Measurements from ENCODE around the gene PHLPP2. TPM values are rescaled to one million over a fixed set of nuclear protein-coding genes. Genes with fewer than 3 reads are reported as not detected.

Gene PHLPP2
- polyA plus RNA-seq, 3 donors from 2014 or later = 0.30 to 3.0 (median 0.80) TPM

DNA sequence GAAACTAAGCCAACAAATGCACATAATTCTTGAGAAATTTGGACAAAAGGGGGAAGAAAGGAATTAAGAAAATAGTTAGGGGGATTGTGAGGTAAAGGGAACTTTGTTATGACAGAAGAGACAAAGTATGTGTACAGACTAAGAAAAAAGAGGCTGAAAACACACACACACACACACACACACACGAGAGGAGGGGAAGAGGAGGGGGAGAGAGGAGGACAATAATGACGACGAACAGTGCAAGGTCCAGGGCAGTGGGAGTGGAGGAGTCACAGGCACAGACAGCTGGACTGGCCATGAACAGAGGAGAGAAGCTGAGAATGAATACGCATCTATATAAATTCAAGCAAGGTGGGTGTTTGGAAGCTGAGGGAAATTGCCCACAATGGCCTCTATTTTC lies 54.0 kb downstream of the PHLPP2 start:
- H3K27me3 Mint-ChIP-seq (ENCODE audit: low read depth in 3 of 3) = no peaks in the 10 kb centered on the region
- no peaks in the 10 kb centered on the region for H3K4me1 Mint-ChIP-seq
- H3K4me3 Mint-ChIP-seq = no peak overlapping the region
- no peaks in the 10 kb centered on the region for H3K9me3 Mint-ChIP-seq
- peaks cover 17 to 72% (median 48%) of the 10 kb centered on the region in 3 donors for H3K36me3 Mint-ChIP-seq
- DNase-seq = no peak
- H3K27ac Mint-ChIP-seq = peak overlapping the region in 1 of 6 donors; percentile 27

DNA sequence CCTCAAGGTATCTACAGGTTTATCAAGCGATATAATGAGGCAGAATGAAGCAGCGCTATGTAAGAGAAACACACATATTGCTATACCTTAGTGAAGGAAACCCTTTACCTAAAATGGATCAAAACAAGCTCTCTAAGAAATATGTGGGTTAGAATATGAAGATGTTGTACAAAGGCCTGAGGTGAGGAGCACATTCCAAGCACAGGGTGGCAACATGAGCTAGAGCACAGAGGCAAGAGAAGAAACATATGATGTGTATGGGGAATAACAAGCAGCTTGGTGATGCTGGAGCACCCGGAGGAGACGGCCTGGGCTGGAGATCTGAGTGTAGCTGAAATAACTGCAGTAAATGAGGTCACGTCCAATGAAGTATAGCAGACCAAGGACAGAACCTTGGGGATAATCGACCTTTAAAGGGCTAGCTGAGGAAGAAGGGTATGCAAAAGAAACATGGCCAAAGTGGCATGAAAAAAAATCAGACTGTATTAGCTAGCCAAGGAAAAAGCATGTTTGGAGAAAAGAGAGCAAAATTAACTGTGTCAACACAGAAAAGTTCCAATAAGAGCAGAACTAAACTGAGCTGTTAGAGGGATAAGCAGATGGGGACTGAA lies 54.5 kb downstream of the PHLPP2 start:
- H3K9me3 Mint-ChIP-seq = no peaks in the 10 kb centered on the region
- DNase-seq = no peak
- H3K27me3 Mint-ChIP-seq (ENCODE audit: low read depth in 3 of 3) = no peaks in the 10 kb centered on the region
- H3K4me3 Mint-ChIP-seq = no peak overlapping the region
- H3K4me1 Mint-ChIP-seq = no peaks in the 10 kb centered on the region
- peaks cover 17 to 69% (median 44%) of the 10 kb centered on the region in 3 donors for H3K36me3 Mint-ChIP-seq
- H3K27ac Mint-ChIP-seq = peak overlapping the region in 1 of 6 donors; percentile 27

DNA sequence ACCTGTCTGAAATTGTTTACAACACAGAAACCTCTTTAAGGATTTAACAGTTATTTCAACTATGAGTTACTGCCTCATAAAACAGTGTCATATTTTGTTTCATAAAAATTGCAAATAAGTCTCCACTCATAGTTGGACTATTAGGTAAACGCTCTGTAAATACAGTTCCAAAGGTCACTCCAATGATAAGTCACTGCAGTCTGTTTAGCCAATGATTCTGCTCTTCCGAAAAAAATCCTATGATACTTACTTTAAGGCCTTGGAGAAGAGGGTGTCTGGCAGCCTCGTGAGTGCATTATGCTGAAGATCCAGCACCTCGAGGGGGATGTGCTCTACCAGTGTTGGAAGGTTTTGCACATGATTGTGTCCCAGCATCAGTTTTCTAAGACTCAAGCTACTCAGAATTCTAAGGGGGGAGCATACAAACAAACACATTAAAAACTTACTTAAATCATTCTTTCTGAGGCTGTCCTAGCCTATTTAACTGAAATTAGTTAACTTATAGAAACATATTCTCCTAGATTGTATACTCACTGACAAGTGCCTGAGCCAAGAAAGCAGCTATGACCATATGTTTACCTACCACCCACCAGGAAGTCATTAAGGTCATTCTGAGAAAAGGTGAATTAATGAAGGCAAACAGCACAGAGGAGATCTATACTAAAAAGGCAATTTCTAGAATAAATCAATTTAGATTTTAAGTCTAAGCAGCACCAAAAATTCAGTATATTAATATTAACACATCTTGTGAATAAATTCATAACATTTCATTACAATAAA lies 57.4 kb downstream of the PHLPP2 start:
- Mint-ChIP-seq H3K4me3 (no peak overlapping the region), H3K27me3 (ENCODE audit: low read depth in 3 of 3) (peaks cover 0 to 1% (median 0%) of the 10 kb centered on the region in 3 donors), H3K27ac (peak overlapping the region in 1 of 6 donors; percentile 60), H3K36me3 (peaks cover 22 to 61% (median 42%) of the 10 kb centered on the region in 3 donors), H3K9me3 (no peaks in the 10 kb centered on the region), H3K4me1 (no peaks in the 10 kb centered on the region)
- no peak for DNase-seq

DNA sequence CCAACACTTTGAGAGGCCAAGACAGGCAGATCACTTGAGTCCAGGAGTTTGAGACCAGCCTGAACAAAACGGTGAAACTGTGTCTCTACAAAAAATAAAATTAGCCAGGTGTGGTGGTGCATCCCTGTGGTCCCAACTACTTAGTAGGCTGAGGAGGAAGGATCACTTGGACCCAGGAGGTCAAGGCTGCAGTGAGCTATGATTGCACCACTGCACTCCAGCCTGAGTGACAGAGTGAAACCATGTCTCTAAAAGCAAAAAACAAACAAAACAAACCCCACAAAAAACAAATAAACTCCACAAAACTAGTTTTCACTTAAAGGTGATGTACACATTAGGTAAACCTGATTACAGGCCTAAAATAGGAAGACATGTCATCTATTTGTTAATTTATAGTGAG lies 58.2 kb downstream of the PHLPP2 start:
- no peak for DNase-seq
- H3K27me3 Mint-ChIP-seq (ENCODE audit: low read depth in 3 of 3) = peaks cover 0 to 1% (median 0%) of the 10 kb centered on the region in 3 donors
- no peaks in the 10 kb centered on the region for H3K4me1 Mint-ChIP-seq
- no peaks in the 10 kb centered on the region for H3K9me3 Mint-ChIP-seq
- H3K4me3 Mint-ChIP-seq = no peak overlapping the region
- H3K36me3 Mint-ChIP-seq = peaks cover 18 to 60% (median 39%) of the 10 kb centered on the region in 3 donors
- H3K27ac Mint-ChIP-seq = no peak overlapping the region

- Mint-ChIP-seq H3K36me3 (peaks cover 14 to 40% (median 27%) of the 10 kb centered on the region in 3 donors), H3K27ac (no peak overlapping the region), H3K27me3 (ENCODE audit: low read depth in 3 of 3) (peaks cover 0 to 1% (median 1%) of the 10 kb centered on the region in 3 donors), H3K4me3 (no peak overlapping the region), H3K9me3 (no peaks in the 10 kb centered on the region), H3K4me1 (no peaks in the 10 kb centered on the region)
- DNase-seq = no peak
Observed at GRCh38 chr16:71659471-71659870, 65.0 kb downstream of the PHLPP2 start.

DNA sequence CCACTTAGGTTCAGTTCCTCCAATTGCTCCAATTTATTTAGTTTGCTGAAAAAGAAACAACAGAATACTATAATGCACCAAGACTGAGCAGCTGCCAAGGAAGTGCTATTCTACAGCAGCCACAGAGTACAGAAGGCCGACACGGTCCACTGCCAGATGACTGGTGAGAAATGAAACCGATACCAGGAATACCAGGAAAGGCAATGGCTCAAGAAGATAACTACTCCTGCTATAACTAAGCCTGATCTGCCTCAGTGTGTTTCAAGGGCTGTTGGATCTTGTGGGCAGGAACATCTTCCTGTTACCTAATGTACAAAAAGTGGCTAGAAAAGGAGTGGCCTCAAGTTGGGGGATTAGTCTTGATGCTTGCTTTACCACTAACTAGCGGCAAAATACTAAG lies 65.7 kb downstream of the PHLPP2 start:
- H3K4me3 Mint-ChIP-seq = no peak overlapping the region
- DNase-seq = no peak
- peaks cover 0 to 1% (median 1%) of the 10 kb centered on the region in 3 donors for H3K27me3 Mint-ChIP-seq (ENCODE audit: low read depth in 3 of 3)
- peaks cover 13 to 38% (median 26%) of the 10 kb centered on the region in 3 donors for H3K36me3 Mint-ChIP-seq
- H3K4me1 Mint-ChIP-seq = no peaks in the 10 kb centered on the region
- no peaks in the 10 kb centered on the region for H3K9me3 Mint-ChIP-seq
- no peak overlapping the region for H3K27ac Mint-ChIP-seq

GRCh38 chr16:71649704-71650103 lies 74.8 kb downstream of the PHLPP2 start:
- Mint-ChIP-seq H3K36me3 (peaks cover 16 to 35% (median 21%) of the 10 kb centered on the region in 3 donors), H3K4me1 (no peaks in the 10 kb centered on the region)

DNA sequence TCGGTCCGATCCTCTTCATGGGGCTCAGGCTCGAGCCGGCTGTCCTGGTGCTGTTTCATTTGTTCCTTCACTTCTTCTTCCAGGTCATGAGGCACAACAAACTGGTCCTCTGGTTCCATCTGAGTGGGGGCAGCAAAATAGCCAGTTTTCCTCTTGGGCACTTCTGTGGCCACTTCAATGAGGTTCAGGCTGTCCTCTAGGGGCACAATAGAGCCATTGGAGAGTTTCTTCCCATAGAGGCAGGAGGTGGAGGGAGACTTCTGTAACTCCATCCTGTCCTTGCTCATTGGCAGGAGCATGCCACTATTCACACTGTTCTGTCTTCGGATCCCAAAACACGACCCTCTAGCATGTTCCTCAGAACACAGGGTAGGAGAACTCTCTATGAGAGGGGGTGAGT lies 75.6 kb downstream of the PHLPP2 start:
- H3K36me3 Mint-ChIP-seq = peaks cover 16 to 31% (median 16%) of the 10 kb centered on the region in 3 donors
- H3K27me3 Mint-ChIP-seq (ENCODE audit: low read depth in 3 of 3) = no peaks in the 10 kb centered on the region
- no peak for DNase-seq
- no peaks in the 10 kb centered on the region for H3K4me1 Mint-ChIP-seq
- H3K9me3 Mint-ChIP-seq = no peaks in the 10 kb centered on the region
- no peak overlapping the region for H3K4me3 Mint-ChIP-seq
- H3K27ac Mint-ChIP-seq = no peak overlapping the region

More at GRCh38 chr16:71649704-71650103, 74.8 kb downstream of the PHLPP2 start:
- Mint-ChIP-seq H3K4me3 (no peak overlapping the region), H3K27me3 (ENCODE audit: low read depth in 3 of 3) (no peaks in the 10 kb centered on the region), H3K9me3 (no peaks in the 10 kb centered on the region), H3K27ac (no peak overlapping the region)
- no peak for DNase-seq

DNA sequence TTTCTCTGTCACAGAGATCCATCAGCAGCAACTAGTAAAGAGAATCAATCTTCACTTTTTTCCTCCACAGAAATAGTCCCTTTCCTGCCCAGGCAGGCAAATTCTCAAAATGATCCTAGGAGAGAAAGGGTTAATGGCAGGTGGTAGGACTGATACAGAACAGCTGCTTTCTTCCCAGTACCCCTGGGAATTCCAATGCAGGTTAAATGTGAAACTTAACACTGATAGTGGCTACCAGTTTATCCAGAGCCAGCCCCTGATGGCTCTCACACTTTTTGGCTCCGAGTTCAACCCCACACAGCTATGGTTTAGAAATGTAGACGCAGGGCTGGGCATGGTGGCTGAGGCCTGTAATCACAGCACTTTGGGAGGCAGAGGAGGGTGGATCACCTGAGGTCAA lies 76.3 kb downstream of the PHLPP2 start:
- no peaks in the 10 kb centered on the region for H3K27me3 Mint-ChIP-seq (ENCODE audit: low read depth in 3 of 3)
- peaks cover 16 to 31% (median 16%) of the 10 kb centered on the region in 3 donors for H3K36me3 Mint-ChIP-seq
- H3K27ac Mint-ChIP-seq = no peak overlapping the region

DNA sequence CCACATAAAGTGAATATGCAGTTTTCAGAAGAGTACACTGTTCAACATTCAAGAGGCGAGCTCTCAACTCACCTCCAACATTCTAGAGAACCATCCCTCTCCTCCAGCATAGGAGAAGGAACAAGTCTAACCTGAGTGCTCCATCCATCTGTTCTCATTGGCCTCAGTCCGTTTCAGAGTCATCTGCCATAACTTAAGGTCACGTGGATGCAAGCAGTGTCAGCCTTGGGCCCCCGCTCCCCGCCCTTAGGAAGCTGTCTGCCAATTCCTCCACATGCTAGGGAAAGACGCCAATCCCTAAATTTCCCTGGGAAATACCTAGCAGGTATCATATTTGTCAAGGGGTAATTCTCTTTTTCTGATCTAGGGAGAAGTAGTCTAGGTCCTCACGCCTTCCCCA lies 77.1 kb downstream of the PHLPP2 start:
- Mint-ChIP-seq H3K27me3 (ENCODE audit: low read depth in 3 of 3) (no peaks in the 10 kb centered on the region), H3K4me1 (no peaks in the 10 kb centered on the region), H3K9me3 (no peaks in the 10 kb centered on the region), H3K27ac (no peak overlapping the region), H3K36me3 (peaks cover 12 to 27% (median 12%) of the 10 kb centered on the region in 3 donors), H3K4me3 (no peak overlapping the region)
- DNase-seq = no peak

More for the DNA sequence above, 76.3 kb downstream of the PHLPP2 start:
- DNase-seq = no peak
- no peaks in the 10 kb centered on the region for H3K9me3 Mint-ChIP-seq
- H3K4me1 Mint-ChIP-seq = no peaks in the 10 kb centered on the region
- no peak overlapping the region for H3K4me3 Mint-ChIP-seq

DNA sequence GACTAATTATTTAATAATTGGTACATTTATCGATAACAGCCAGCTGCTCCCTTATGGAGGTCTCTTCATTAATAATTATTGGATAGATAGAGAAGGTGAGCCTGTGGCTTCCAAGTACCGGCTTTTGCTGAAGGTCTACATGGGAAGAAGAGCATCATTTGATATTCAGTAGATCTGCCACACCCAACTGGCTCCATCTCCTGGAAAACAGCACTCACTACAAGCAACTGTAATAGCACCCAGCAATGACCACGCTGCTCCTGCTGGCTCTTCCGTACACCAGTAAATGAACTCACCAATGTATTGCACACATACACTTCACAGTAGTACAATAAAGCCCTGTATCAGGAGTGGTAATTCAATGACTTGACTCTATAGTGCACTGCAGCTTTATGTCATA lies 79.1 kb downstream of the PHLPP2 start:
- Mint-ChIP-seq H3K27ac (no peak overlapping the region), H3K4me1 (no peaks in the 10 kb centered on the region), H3K27me3 (ENCODE audit: low read depth in 3 of 3) (no peaks in the 10 kb centered on the region), H3K9me3 (no peaks in the 10 kb centered on the region), H3K36me3 (peaks cover 10 to 25% (median 10%) of the 10 kb centered on the region in 3 donors), H3K4me3 (no peak overlapping the region)
- DNase-seq = no peak

- H3K4me3 Mint-ChIP-seq = no peak overlapping the region
- peaks cover 0 to 2% (median 0%) of the 10 kb centered on the region in 3 donors for H3K27me3 Mint-ChIP-seq (ENCODE audit: low read depth in 3 of 3)
- no peak for DNase-seq
- no peak overlapping the region for H3K27ac Mint-ChIP-seq
- H3K4me1 Mint-ChIP-seq = no peaks in the 10 kb centered on the region
- H3K9me3 Mint-ChIP-seq = no peaks in the 10 kb centered on the region
- H3K36me3 Mint-ChIP-seq = peaks cover 0 to 15% (median 3%) of the 10 kb centered on the region in 3 donors
Observed at GRCh38 chr16:71637398-71637797, 87.1 kb downstream of the PHLPP2 start.

DNA sequence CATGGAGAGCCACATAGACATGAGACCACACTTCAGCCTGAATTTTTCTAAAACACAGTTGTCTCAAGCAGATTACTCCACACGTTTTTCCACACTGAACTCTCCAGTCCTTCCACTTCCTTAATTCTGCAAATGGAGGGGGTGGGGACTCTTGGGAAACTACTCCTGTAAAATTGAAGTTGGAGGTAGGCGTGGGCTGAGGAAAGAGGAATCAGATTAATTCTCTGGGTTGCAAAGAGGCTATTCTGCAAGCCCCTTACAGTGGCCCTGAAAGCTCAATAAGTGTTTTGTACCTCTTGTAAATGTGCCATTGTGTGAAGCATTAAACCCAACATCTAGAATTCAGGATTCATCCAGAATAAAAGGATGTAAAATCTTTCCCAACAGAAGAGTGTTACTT lies 88.9 kb downstream of the PHLPP2 start:
- H3K27me3 Mint-ChIP-seq (ENCODE audit: low read depth in 3 of 3) = peaks cover 0 to 2% (median 0%) of the 10 kb centered on the region in 3 donors
- no peak for DNase-seq
- no peak overlapping the region for H3K4me3 Mint-ChIP-seq
- H3K4me1 Mint-ChIP-seq = no peaks in the 10 kb centered on the region
- H3K9me3 Mint-ChIP-seq = no peaks in the 10 kb centered on the region
- H3K36me3 Mint-ChIP-seq = peaks cover 0 to 12% (median 3%) of the 10 kb centered on the region in 3 donors
- no peak overlapping the region for H3K27ac Mint-ChIP-seq

DNA sequence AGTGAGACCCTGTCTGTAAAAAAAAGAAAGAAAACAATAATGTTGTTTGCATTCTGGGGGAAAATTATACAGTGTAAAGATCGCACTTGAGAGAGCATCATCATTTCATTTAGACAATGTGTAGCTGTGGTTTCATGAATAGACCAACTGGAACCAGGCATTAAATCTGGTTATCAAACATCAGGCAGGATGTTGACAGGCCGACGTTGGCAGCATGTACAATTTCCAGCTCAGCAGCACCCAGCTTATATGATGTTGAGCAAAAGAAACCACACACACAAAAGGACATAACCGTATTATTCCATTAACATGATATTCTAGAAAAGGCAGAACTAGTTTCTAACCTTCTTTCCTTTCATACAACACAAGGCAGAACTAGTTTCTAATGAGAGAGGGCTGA lies 92.7 kb downstream of the PHLPP2 start:
- H3K27me3 Mint-ChIP-seq (ENCODE audit: low read depth in 3 of 3) = peaks cover 2 to 3% (median 2%) of the 10 kb centered on the region in 3 donors
- no peaks in the 10 kb centered on the region for H3K36me3 Mint-ChIP-seq
- H3K9me3 Mint-ChIP-seq = no peaks in the 10 kb centered on the region
- no peak for DNase-seq
- no peak overlapping the region for H3K4me3 Mint-ChIP-seq
- H3K4me1 Mint-ChIP-seq = no peaks in the 10 kb centered on the region
- no peak overlapping the region for H3K27ac Mint-ChIP-seq
